ENCODE data around the gene ETV4. TPM values are rescaled to one million over a fixed set of nuclear protein-coding genes. Genes with fewer than 3 reads are reported as not detected.

Gene ETV4
- total RNA-seq, 4 donors from 2014 or later: 3.7 to 11.1 (median 6.9) TPM

GRCh38 chr17:43558805-43559160, 12.6 kb upstream of the ETV4 start:
- no peak for TF ChIP-seq POLR2A (IDR thresholded peaks at IDR 0.05)
- TF ChIP-seq CTCF (IDR thresholded peaks at IDR 0.05): no peak
- no peaks in the 10 kb centered on the region for H3K36me3 ChIP-seq
- no peak for DNase-seq
- no peak overlapping the region for H3K4me3 ChIP-seq
- H3K27ac ChIP-seq: no peak overlapping the region
- H3K9me3 ChIP-seq: no peaks in the 10 kb centered on the region
- peaks cover 0 to 10% (median 0%) of the 10 kb centered on the region in 4 donors for H3K27me3 ChIP-seq
- peaks cover 0 to 28% (median 8%) of the 10 kb centered on the region in 3 donors for H3K4me1 ChIP-seq
- intact Hi-C loops (cut with DNase I): no loop called here
- 83 to 92% methylated on average over 5 of the region's 5 CpGs for WGBS, 2 donors

GRCh38 chr17:43556292-43556691, 10.2 kb upstream of the ETV4 start:
- Histone ChIP-seq H3K4me1 (peaks cover 0 to 14% (median 6%) of the 10 kb centered on the region in 3 donors), H3K36me3 (no peaks in the 10 kb centered on the region), H3K4me3 (no peak overlapping the region), H3K9me3 (no peaks in the 10 kb centered on the region), H3K27me3 (peaks cover 0 to 13% (median 0%) of the 10 kb centered on the region in 4 donors), H3K27ac (peak overlapping the region in 3 of 4 donors; percentile 4 to 54 (median 44))
- WGBS, 2 donors: 40 to 54% methylated on average over 3 to 4 of the region's 5 CpGs
- DNase-seq: no peak
- intact Hi-C loops (cut with DNase I): no loop called here
- TF ChIP-seq POLR2A (IDR thresholded peaks at IDR 0.05): no peak
- TF ChIP-seq CTCF (IDR thresholded peaks at IDR 0.05): no peak

- intact Hi-C loops (cut with DNase I): no loop called here
- Histone ChIP-seq H3K9me3 (no peaks in the 10 kb centered on the region), H3K27me3 (peaks cover 0 to 21% (median 0%) of the 10 kb centered on the region in 4 donors), H3K36me3 (no peaks in the 10 kb centered on the region), H3K27ac (no peak overlapping the region), H3K4me1 (peaks cover 0 to 15% (median 6%) of the 10 kb centered on the region in 3 donors), H3K4me3 (no peak overlapping the region)
- DNase-seq: no peak
- TF ChIP-seq CTCF (IDR thresholded peaks at IDR 0.05) (no peak), POLR2A (IDR thresholded peaks at IDR 0.05) (no peak)
- 69 to 76% methylated on average over 6 of the region's 6 CpGs for WGBS, 2 donors
These were observed 8.7 kb upstream of the ETV4 start for GRCh38 chr17:43554857-43555256.

- intact Hi-C loops (cut with DNase I): no loop called here
- no peak overlapping the region for H3K27ac ChIP-seq
- DNase-seq: no peak
- 49 to 52% methylated on average over 2 of the region's 2 CpGs for WGBS, 2 donors
- H3K4me1 ChIP-seq: peaks cover 0 to 28% (median 13%) of the 10 kb centered on the region in 3 donors
- peaks cover 0 to 33% (median 0%) of the 10 kb centered on the region in 4 donors for H3K27me3 ChIP-seq
- TF ChIP-seq CTCF (IDR thresholded peaks at IDR 0.05) (no peak), POLR2A (IDR thresholded peaks at IDR 0.05) (no peak)
- no peaks in the 10 kb centered on the region for H3K36me3 ChIP-seq
- no peaks in the 10 kb centered on the region for H3K9me3 ChIP-seq
- H3K4me3 ChIP-seq: no peak overlapping the region
These were observed 7.4 kb upstream of the ETV4 start for GRCh38 chr17:43553573-43553972.

- no peak for DNase-seq
- TF ChIP-seq CTCF (IDR thresholded peaks at IDR 0.05): no peak
- TF ChIP-seq POLR2A (IDR thresholded peaks at IDR 0.05): no peak
- Histone ChIP-seq H3K9me3 (no peaks in the 10 kb centered on the region), H3K4me1 (peaks cover 8 to 40% (median 18%) of the 10 kb centered on the region in 3 donors), H3K27ac (no peak overlapping the region), H3K27me3 (peaks cover 0 to 44% (median 0%) of the 10 kb centered on the region in 4 donors), H3K36me3 (no peaks in the 10 kb centered on the region), H3K4me3 (no peak overlapping the region)
- 54 to 61% methylated on average over 8 of the region's 8 CpGs for WGBS, 2 donors
- intact Hi-C loops (cut with DNase I): no loop called here
These were observed 6.2 kb upstream of the ETV4 start for GRCh38 chr17:43552229-43552837.

All from esophagus squamous epithelium (tissue), 5 donors.